HEK293T (cell line): ENCODE data around the gene RNU1-2.

Experiments used
- ARNT ChIP-seq: fragments of 450-650 bp; IDR thresholded peaks from 2 replicates; pipeline ENCODE4 v1.6.1; 2017; ENCODE audit warnings: mild to moderate bottlenecking
- BHLHE40 ChIP-seq: fragments of 450-650 bp; IDR thresholded peaks from 2 replicates; pipeline ENCODE4 v1.6.1; 2016; ENCODE audit warnings: mild to moderate bottlenecking, moderate library complexity, borderline replicate concordance
- CTBP1 ChIP-seq: fragments of 450-650 bp; IDR thresholded peaks from 2 replicates; pipeline ENCODE4 v1.6.1; 2016; ENCODE audit warnings: borderline replicate concordance
- ELF4 ChIP-seq: fragments of 450-650 bp; IDR thresholded peaks from 2 replicates; pipeline ENCODE4 v1.6.1; 2017; ENCODE audit warnings: antibody characterized with exemption
- FOXA1 ChIP-seq: fragments of 450-650 bp; IDR thresholded peaks from 2 replicates; pipeline ENCODE4 v1.6.1; 2016; ENCODE audit warnings: mild to moderate bottlenecking
- FOXK2 ChIP-seq: fragments of 450-650 bp; IDR thresholded peaks from 2 replicates; pipeline ENCODE4 v1.6.1; 2016; ENCODE audit warnings: mild to moderate bottlenecking
- FOXM1 ChIP-seq: fragments of 450-650 bp; IDR thresholded peaks from 2 replicates; pipeline ENCODE4 v1.6.1; 2017; ENCODE audit warnings: mild to moderate bottlenecking, borderline replicate concordance
- HDGF ChIP-seq: fragments of 450-650 bp; IDR thresholded peaks from 2 replicates; pipeline ENCODE4 v1.6.1; 2017; ENCODE audit warnings: antibody characterized with exemption, borderline replicate concordance
- NFRKB ChIP-seq: fragments of 450-650 bp; IDR thresholded peaks from 2 replicates; pipeline ENCODE4 v1.6.1; 2016; ENCODE audit warnings: mild to moderate bottlenecking, moderate library complexity
- SP1 ChIP-seq: fragments of 450-650 bp; IDR thresholded peaks from 2 replicates; pipeline ENCODE4 v1.6.1; 2017
- TARDBP ChIP-seq: fragments of 450-650 bp; IDR thresholded peaks from 2 replicates; pipeline ENCODE4 v1.6.1; 2016
- ZNF384 ChIP-seq: fragments of 450-650 bp; IDR thresholded peaks from 2 replicates; pipeline ENCODE4 v1.6.1; 2016
- TF ChIP-seq, protein P1 (sequence below): fragments of 450-650 bp; IDR thresholded peaks from 2 replicates; pipeline ENCODE4 v1.6.1; 2016

DNA sequence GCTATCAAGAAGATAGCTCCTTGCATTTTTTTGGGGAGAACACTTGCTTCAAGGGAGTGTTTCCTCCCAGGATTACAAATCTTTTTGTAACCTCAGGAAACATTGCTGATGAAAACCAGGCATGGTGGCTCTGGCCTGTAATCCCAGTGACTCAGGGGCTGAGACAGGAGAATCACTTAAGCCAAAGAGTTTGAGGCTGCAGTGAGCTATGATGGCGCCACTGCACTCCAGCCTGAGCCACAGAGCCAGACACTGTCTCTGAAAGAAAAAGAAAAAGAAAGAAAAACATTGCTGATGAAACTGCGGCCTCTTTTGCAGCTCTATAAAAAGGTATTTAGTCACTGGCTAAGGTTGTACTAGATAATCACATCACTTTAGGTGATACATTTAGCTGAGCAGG is 7.3 kb downstream of the RNU1-2 start:
- TF ChIP-seq FOXM1 (no peak), SP1 (no peak), BHLHE40 (no peak), FOXK2 (no peak), ELF4 (no peak), ARNT (no peak), TARDBP (no peak), NFRKB (no peak), FOXA1 (no peak), CTBP1 (no peak), HDGF (no peak), ZNF384 (no peak)
- TF ChIP-seq, protein P1, sequence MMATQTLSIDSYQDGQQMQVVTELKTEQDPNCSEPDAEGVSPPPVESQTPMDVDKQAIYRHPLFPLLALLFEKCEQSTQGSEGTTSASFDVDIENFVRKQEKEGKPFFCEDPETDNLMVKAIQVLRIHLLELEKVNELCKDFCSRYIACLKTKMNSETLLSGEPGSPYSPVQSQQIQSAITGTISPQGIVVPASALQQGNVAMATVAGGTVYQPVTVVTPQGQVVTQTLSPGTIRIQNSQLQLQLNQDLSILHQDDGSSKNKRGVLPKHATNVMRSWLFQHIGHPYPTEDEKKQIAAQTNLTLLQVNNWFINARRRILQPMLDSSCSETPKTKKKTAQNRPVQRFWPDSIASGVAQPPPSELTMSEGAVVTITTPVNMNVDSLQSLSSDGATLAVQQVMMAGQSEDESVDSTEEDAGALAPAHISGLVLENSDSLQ: no peak
